DMS153 treated with DMSO at 0.1 percent for 48 hours (cell line): ENCODE results near the gene CHRM5.

Experiments used
- DNase-seq: peaks from one replicate; lab custom pipeline; 2025; ENCODE audit not compliant: unreplicated experiment; lab: John Stamatoyannopoulos, UW

The CHRM5 gene, protein sequence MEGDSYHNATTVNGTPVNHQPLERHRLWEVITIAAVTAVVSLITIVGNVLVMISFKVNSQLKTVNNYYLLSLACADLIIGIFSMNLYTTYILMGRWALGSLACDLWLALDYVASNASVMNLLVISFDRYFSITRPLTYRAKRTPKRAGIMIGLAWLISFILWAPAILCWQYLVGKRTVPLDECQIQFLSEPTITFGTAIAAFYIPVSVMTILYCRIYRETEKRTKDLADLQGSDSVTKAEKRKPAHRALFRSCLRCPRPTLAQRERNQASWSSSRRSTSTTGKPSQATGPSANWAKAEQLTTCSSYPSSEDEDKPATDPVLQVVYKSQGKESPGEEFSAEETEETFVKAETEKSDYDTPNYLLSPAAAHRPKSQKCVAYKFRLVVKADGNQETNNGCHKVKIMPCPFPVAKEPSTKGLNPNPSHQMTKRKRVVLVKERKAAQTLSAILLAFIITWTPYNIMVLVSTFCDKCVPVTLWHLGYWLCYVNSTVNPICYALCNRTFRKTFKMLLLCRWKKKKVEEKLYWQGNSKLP

DNA sequence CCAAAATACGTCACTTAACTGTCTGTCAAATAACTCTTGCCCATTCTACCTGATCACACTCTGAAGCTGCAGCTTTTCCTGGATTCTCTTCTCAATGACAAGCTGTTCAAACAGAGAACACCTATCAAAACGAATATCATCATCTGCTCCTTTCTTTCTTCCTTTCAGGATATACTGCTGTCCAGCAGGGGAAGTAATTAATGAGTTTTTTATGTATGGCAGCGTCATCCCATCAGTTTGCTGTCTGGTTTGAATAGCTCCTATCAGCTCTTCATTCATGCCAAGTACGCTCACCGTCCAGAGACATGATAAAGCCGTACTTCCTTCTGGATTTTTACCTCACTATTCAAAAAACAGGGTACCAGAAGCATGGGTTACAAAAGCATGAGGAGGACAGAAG is at the start of gene CHRM5:
Gene CHRM5, plus strand, starts transcription at position 274 of the 400 bp plus-strand sequence. CDS start 94,221 bp downstream, outside the sequence.
- DNase-seq = peak; percentile 45

- no peak for DNase-seq
These were observed 44.9 kb upstream of the CHRM5 start for GRCh38 chr15:33923446-33923845.

- no peak for DNase-seq
These were observed 42.0 kb upstream of the CHRM5 start for GRCh38 chr15:33926260-33926659.

DNA sequence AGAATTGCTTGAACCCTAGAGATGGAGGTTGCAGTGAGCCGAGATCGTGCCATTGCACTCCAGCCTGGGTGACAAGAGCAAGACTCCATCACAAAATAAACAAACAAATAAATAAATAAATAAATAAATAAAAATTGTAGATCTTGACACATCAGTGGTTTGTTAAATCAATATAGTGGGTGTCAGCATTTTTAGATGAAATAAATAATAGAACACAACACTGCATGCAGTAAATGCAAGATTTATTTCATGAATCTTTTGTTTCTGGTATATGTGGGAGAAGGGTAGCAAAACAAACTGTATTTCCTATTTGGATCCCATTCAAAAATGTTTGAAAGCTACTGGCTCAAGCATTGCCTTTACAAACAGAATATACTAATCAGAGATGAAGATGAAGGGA is 35.6 kb upstream of the CHRM5 start:
- no peak for DNase-seq

- DNase-seq = no peak
These were observed 33.9 kb upstream of the CHRM5 start for GRCh38 chr15:33934396-33934795.

DNA sequence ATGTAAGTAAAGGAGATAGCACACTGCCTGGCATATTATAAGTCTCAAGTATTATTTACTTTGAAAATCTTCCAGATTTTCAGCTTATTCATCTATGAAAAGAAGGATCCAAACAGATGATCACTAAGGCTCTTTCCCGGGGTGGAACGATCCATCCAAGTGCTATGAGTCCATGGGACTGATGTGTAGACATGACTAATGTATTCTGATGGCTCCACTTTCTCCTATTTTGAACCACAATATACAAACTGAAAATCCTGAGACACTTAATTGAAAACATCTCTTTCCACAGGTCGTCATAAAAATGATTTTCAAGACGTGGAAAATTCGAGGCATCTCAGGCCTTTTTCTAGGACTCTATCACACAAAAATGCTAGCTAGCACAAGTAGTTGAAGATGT is 33.4 kb upstream of the CHRM5 start:
- no peak for DNase-seq

DNA sequence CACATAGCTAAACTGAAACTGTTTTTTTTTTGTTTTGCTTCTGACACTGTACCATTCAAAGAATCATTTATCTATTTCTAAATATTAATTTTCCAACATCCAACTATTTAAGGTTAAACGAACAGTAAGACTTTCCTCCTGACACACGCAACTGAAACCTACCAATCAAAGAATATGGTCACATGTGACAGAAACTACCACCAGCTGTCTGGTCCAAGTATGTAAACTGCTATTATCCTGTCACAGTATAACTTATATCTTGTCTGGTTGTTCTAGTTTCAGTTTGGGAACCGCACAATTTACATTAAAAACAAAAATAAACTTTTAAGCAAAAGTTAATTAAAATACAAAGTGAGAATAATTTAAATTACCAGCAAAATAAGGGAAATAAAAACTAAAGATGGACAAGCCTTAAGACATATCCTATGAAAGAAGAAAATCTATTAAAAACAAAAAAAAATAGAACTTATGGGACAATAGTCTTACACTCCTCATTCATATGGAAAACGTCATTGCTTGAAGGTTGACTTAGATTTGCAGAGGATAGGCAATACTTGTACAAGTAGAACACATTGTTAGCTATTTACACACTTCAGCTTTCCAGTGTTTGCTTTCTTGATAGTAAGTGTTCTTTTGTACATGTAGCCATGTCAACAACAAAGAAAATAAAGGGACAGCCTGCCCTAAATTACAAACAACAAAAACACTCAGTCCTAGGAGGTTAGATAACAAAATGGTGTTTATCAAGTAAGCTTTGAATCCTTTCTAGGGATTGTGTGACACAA is 26.8 kb upstream of the CHRM5 start:
- no peak for DNase-seq

DNA sequence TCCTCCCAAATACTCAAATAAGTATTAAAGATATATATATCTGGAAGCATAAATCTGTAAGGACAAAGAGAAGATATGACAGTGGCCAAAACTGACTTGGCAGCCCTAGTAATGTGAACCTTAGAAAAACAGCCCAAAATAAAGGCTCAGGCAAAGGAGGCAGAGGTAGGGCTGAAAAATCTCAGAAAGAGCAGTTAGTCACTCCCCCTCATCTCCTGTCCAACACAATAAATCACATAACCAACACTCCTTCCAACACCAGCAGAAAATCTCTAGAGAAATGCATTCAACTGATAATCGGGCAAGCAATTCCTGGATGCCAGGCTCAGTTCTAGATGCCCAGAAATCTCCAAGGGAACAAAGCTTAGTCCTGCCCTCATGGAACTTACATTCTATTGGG is 22.1 kb upstream of the CHRM5 start:
- no peak for DNase-seq

DNA sequence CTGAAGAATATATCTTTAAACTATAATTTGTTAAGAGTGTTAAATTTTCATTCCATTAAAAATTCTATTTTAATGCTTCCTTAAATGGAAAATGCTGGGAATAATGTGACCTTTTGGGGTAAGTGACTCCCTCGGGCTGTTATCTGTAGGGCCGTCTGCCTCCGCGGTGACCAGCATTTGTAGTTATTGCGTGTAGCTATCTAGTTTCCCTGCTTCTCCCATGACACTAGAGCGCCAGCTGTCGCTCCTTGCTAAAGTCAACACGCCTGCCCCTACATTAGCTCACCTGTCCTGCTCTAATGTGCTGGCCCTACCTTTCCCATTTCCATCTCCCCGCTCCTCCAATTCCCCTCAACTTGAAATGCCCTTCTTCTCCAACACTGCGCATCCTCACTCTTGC is 12.4 kb upstream of the CHRM5 start:
- peak; percentile 29 for DNase-seq

- DNase-seq = no peak
These were observed 11.9 kb upstream of the CHRM5 start for GRCh38 chr15:33956397-33956796.

- no peak for DNase-seq
These were observed 8.3 kb upstream of the CHRM5 start for GRCh38 chr15:33959844-33960548.

DNA sequence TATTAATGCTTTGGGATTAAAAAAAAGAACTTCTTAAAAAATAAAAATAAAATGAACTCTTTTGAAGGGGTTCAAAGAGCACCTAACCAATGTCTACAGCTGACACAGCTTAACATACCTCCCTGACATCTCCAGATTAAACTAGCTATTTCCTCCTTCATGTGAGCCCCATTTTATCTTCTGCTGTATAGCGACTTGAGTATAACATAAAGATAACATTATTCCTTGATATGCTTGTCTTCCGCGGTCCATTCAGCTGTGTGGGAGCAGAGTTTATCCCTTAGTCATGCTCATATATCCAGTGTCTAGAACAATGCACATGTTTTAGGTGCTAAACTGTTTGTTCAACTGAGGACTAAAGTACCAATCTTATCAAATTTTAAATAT is 7.8 kb upstream of the CHRM5 start:
- no peak for DNase-seq

DNA sequence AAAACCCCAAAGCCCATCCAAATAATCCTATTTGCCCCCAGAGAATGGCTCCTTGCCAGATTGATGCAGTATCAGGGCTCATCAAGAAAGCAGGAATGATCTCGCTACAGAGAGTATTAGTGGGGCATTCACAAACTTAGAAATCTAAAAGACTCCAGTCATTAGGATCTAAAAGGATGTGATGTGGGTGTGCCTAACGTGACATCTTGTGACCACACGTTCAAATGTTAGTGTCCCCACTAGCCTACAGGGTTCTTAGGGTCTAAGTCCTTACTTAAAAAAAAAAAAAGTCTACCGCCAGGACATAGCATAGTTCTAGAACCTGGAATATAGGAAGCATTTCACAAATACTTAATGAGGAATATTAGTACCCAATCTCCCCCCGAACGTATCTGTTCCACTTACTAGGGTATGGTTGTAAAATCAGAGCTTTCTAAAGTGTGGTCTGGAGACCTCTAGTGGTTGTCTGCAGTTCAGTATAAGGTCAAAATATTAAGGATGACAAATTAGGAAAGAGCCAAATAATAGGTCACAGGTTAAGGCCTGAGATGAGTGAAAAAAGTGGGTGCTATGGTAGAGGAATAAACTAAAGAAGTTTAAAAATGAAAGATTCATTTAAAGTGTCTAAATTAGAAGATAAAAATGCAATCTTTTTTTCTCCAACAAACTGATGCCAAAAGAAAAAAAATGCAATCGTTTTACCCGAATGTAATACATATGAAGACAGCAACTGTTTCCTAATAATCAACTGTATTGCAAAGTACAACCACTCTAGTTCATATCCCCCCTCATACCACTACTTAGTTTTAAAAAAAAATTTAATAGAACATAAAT is 4.2 kb upstream of the CHRM5 start:
- no peak for DNase-seq

DNA sequence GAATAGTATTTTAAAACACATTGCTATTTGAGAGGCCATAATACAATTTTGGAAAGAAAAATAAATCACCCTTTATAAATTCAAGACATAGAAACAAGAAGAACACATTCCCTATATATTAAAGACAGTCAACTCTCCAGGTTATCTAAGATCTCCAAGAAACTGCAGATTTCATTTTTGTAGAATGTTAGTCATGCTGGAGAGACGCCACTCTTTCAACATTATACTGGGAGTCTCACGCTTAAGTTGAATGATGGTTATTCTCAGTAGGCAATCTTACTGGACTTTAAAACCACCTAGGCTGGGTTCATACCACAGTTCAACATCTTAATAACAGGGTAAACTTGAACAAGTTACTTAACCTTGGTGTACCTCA is 3.6 kb upstream of the CHRM5 start:
- no peak for DNase-seq

GRCh38 chr15:33968821-33969220 is 524 bp downstream of the CHRM5 start:
- no peak for DNase-seq

DNA sequence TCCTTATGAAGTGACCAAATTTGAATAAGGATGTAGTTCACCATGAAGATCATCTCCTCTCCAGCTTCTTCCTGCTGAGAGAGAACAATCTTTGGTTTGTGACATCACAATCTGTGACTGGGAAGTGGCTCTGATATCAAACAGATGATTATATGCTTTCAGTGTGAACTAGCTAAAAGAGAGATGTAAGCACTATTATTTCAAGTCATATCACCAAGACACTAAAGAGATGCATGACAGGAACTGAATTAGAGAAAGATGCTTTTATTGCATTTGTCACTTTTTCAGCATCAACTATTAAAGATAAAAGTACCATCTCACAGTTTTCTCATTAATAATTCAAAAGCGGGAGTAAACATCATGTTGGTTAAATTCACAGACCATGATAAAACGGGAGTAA is 3.5 kb downstream of the CHRM5 start:
- DNase-seq = no peak

DNA sequence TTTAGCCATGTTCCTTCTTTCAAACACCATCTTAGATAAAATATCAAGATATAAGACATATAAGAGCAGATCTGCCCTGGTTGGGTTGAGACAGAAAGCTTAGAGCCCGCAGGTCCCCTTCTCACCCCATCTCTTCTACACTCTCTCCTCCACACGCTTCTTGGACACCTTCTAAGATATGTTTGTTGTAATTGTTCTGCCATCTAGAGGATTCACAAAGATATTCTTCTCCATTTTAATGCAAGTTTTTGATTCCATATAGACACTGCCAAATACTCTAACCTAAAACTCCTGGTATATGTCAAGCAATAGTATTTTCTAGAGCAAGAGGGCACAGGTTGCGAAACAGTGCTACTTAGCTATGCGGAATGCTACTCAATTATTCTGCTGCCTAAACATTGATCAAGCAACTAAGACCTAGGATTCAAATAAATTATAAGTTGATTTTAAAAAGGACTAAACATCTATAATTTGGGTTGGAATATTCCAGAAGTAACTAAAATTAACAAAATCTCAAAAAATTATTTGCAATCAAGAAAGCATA is 6.8 kb downstream of the CHRM5 start:
- DNase-seq = no peak

GRCh38 chr15:33980159-33980558 is 11.9 kb downstream of the CHRM5 start:
- no peak for DNase-seq

- DNase-seq = no peak
These were observed 14.2 kb downstream of the CHRM5 start for GRCh38 chr15:33982516-33982915.

DNA sequence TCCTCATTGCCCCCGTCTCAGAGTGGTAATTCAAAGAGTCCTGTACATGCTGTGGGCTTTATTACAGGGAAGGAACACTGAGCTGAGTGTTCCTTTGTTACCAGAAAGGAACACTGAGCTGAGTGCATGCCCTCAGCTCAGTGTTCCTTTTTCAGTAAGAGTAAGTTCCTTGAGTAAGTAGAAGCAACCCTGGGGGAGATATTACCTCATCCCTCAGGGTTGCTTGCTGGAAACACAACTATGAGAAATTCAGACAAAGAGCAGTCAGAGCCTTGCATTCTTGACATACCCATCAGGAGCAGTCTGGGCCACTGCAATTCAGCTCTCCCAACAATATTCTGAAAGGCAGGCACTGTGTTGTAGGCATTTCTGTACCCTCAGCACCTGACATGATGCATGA is 17.0 kb downstream of the CHRM5 start:
- DNase-seq = no peak
